Vagina (tissue), 2 donors: ENCODE results near the gene ADGRV1. TPM values are rescaled to one million over a fixed set of nuclear protein-coding genes. Genes with fewer than 3 reads are reported as not detected.

ENCODE experiments used
- DNase-seq, 2 donors: peaks; one replicate each; pipeline ENCODE4 v3.0.0-alpha.2; 2017; ENCODE audit errors: extremely low spot score in 2 of 2
- H3K27ac ChIP-seq: fragments of 200-600 bp; sonication (generic); one replicate; pipeline ENCODE4 v1.5.1; 2019
- H3K27me3 ChIP-seq: fragments of 200-600 bp; sonication (generic); one replicate; pipeline ENCODE4 v1.5.1; 2019
- H3K36me3 ChIP-seq, 2 donors: fragments of 200-600 bp; sonication (generic); one replicate each; pipeline ENCODE4 v1.5.1; 2017 to 2019
- H3K4me1 ChIP-seq: fragments of 200-600 bp; sonication (generic); one replicate; pipeline ENCODE4 v1.5.1; 2019
- H3K4me3 ChIP-seq, 2 donors: fragments of 200-600 bp; sonication (generic); 1 replicate in 1 of 2; 2 replicates in 1 of 2; pipeline ENCODE4 v1.5.1; 2016 to 2019
- H3K9me3 ChIP-seq: fragments of 200-600 bp; sonication (generic); one replicate; pipeline ENCODE4 v1.5.1; 2019
- POLR2A ChIP-seq, 2 donors: fragments of 450-650 bp; IDR thresholded peaks; one replicate each; pipeline ENCODE4 v1.6.1; 2017; ENCODE audit warnings: antibody characterized with exemption in 2 of 2, mild to moderate bottlenecking in 2 of 2, moderate library complexity in 2 of 2
- POLR2AphosphoS5 ChIP-seq, 2 donors: sonication (generic); formaldehyde crosslinking; IDR thresholded peaks; one replicate each; pipeline ENCODE4 v1.9.0; 2017; ENCODE audit warnings: antibody characterized with exemption in 2 of 2, mild to moderate bottlenecking in 2 of 2, low read depth in 1 of 2; ENCODE audit not compliant: insufficient read depth in 1 of 2
- intact Hi-C: fragments of 100-400 bp; cut with DNase I; formaldehyde crosslinking; loops from one replicate; pipeline ENCODE4 v1.15.1; 2023
- total RNA-seq: library from RNA; depleted of rRNA; stranded (reverse); fragments of >200 nt; gene quantifications from one replicate; pipeline ENCODE4 v1.2.3, GENCODE V29; 2016
- TF ChIP-seq, protein P1 (sequence below), 3 experiments: fragments of 450-650 bp in 2 of 3; fragments of 200-600 bp in 1 of 3; sonication (generic) in 1 of 3; IDR thresholded peaks; one replicate each; pipeline ENCODE4 v1.5.1; 2017 to 2019; ENCODE audit warnings: antibody characterized with exemption in 3 of 3, mild to moderate bottlenecking in 2 of 3, moderate library complexity in 2 of 3

Gene ADGRV1
- total RNA-seq, 1 donor from 2014 or later: 10.6 TPM

DNA sequence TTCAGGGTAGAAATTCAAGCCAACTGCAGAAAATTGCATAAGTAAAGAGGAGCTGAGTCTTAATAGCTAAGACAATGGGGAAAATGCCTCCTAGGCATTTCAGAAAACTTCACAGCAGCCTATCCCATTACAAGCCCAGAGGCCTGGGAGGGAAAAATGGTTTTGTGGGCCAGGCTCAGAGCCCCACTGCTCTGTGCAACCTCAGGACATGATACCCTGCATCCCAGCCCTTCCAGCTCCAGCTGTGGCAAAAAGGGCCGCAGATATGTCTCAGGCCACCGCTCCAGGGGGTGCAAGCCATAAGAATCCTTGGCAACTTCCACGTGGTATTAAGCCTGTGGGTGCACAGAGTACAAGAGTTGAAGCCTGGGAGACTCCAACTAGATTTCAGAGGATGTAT is 437.5 kb downstream of the ADGRV1 start:
- no peak for DNase-seq
- intact Hi-C loops: no loop called here
- Histone ChIP-seq H3K27ac (no peak overlapping the region), H3K4me1 (no peaks in the 10 kb centered on the region), H3K9me3 (no peaks in the 10 kb centered on the region), H3K27me3 (no peaks in the 10 kb centered on the region), H3K4me3 (no peak overlapping the region), H3K36me3 (no peaks in the 10 kb centered on the region)
- TF ChIP-seq, protein P1, sequence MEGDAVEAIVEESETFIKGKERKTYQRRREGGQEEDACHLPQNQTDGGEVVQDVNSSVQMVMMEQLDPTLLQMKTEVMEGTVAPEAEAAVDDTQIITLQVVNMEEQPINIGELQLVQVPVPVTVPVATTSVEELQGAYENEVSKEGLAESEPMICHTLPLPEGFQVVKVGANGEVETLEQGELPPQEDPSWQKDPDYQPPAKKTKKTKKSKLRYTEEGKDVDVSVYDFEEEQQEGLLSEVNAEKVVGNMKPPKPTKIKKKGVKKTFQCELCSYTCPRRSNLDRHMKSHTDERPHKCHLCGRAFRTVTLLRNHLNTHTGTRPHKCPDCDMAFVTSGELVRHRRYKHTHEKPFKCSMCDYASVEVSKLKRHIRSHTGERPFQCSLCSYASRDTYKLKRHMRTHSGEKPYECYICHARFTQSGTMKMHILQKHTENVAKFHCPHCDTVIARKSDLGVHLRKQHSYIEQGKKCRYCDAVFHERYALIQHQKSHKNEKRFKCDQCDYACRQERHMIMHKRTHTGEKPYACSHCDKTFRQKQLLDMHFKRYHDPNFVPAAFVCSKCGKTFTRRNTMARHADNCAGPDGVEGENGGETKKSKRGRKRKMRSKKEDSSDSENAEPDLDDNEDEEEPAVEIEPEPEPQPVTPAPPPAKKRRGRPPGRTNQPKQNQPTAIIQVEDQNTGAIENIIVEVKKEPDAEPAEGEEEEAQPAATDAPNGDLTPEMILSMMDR (IDR thresholded peaks at IDR 0.05): no peak
- TF ChIP-seq POLR2A (IDR thresholded peaks at IDR 0.05) (no peak), POLR2AphosphoS5 (IDR thresholded peaks at IDR 0.05; ENCODE audit: insufficient read depth in 1 of 2, low read depth in 1 of 2) (no peak)

DNA sequence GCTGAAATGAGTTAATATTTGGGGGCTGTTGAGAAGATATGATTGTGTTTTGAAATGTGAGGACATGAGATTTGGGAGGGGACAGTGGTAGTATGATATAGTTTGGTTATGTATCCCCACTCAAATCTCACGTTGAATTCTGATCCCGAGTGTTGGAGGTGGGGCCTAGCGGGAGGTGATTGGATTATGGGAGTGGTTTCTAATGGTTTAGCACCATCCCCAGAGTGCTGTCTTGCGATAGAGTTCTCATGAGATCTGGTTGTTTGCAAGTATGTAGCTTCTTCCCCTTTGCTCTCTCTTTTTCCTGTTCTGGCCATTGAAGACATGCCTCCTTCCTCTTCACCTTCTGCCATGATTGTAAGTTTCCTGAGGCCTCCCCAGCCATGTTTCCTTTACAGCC is 438.5 kb downstream of the ADGRV1 start:
- no peak overlapping the region for H3K27ac ChIP-seq
- no peaks in the 10 kb centered on the region for H3K4me1 ChIP-seq
- TF ChIP-seq POLR2A (IDR thresholded peaks at IDR 0.05) (no peak), POLR2AphosphoS5 (IDR thresholded peaks at IDR 0.05; ENCODE audit: insufficient read depth in 1 of 2, low read depth in 1 of 2) (no peak)
- TF ChIP-seq, protein P1 (IDR thresholded peaks at IDR 0.05): no peak
- no peaks in the 10 kb centered on the region for H3K36me3 ChIP-seq
- DNase-seq: no peak
- H3K4me3 ChIP-seq: no peak overlapping the region
- no peaks in the 10 kb centered on the region for H3K27me3 ChIP-seq
- H3K9me3 ChIP-seq: no peaks in the 10 kb centered on the region
- intact Hi-C loops: no loop called here

- Histone ChIP-seq H3K4me3 (no peak overlapping the region), H3K36me3 (no peaks in the 10 kb centered on the region), H3K9me3 (no peaks in the 10 kb centered on the region), H3K4me1 (no peaks in the 10 kb centered on the region), H3K27me3 (no peaks in the 10 kb centered on the region), H3K27ac (no peak overlapping the region)
- intact Hi-C loops: no loop called here
- no peak for DNase-seq
- TF ChIP-seq, protein P1 (IDR thresholded peaks at IDR 0.05): no peak
- no peak for TF ChIP-seq POLR2A (IDR thresholded peaks at IDR 0.05)
- no peak for TF ChIP-seq POLR2AphosphoS5 (IDR thresholded peaks at IDR 0.05; ENCODE audit: insufficient read depth in 1 of 2, low read depth in 1 of 2)
Measured at GRCh38 chr5:91000743-91001142, 442.1 kb downstream of the ADGRV1 start.

GRCh38 chr5:91006713-91007112 is 448.1 kb downstream of the ADGRV1 start:
- no peak for TF ChIP-seq POLR2AphosphoS5 (IDR thresholded peaks at IDR 0.05; ENCODE audit: insufficient read depth in 1 of 2, low read depth in 1 of 2)
- TF ChIP-seq, protein P1 (IDR thresholded peaks at IDR 0.05): no peak
- TF ChIP-seq POLR2A (IDR thresholded peaks at IDR 0.05): no peak
- intact Hi-C loops: no loop called here
- H3K4me1 ChIP-seq: no peaks in the 10 kb centered on the region

GRCh38 chr5:91007251-91007650 is 448.7 kb downstream of the ADGRV1 start:
- Histone ChIP-seq H3K4me3 (no peak overlapping the region), H3K9me3 (no peaks in the 10 kb centered on the region), H3K27me3 (no peaks in the 10 kb centered on the region), H3K4me1 (no peaks in the 10 kb centered on the region), H3K36me3 (no peaks in the 10 kb centered on the region), H3K27ac (no peak overlapping the region)
- TF ChIP-seq, protein P1 (IDR thresholded peaks at IDR 0.05): no peak
- TF ChIP-seq POLR2AphosphoS5 (IDR thresholded peaks at IDR 0.05; ENCODE audit: insufficient read depth in 1 of 2, low read depth in 1 of 2) (no peak), POLR2A (IDR thresholded peaks at IDR 0.05) (no peak)
- intact Hi-C loops: no loop called here
- no peak for DNase-seq

More at GRCh38 chr5:91006713-91007112, 448.1 kb downstream of the ADGRV1 start:
- H3K27ac ChIP-seq: no peak overlapping the region
- H3K27me3 ChIP-seq: no peaks in the 10 kb centered on the region
- H3K9me3 ChIP-seq: no peaks in the 10 kb centered on the region
- DNase-seq: no peak
- H3K36me3 ChIP-seq: no peaks in the 10 kb centered on the region
- no peak overlapping the region for H3K4me3 ChIP-seq
